NCI-H69 (cell line): ENCODE measurements around the gene ARID1B.
"Not testable (repeated sequence)": the region's sequence is repeated elsewhere in the genome, so short reads cannot be mapped to it uniquely, and the experiment has no call there.

Experiments used
- DNase-seq: peaks from one replicate; lab custom pipeline; 2025; lab: John Stamatoyannopoulos, UW

The ARID1B gene

GRCh38 chr6:156963712-156964700 is 186.8 kb downstream of the ARID1B start:
- DNase-seq = peak; percentile 48

- no peak for DNase-seq
Observed at GRCh38 chr6:156967852-156968251, 190.7 kb downstream of the ARID1B start.

- DNase-seq = no peak
Observed at GRCh38 chr6:156969233-156969632, 192.1 kb downstream of the ARID1B start.

DNA sequence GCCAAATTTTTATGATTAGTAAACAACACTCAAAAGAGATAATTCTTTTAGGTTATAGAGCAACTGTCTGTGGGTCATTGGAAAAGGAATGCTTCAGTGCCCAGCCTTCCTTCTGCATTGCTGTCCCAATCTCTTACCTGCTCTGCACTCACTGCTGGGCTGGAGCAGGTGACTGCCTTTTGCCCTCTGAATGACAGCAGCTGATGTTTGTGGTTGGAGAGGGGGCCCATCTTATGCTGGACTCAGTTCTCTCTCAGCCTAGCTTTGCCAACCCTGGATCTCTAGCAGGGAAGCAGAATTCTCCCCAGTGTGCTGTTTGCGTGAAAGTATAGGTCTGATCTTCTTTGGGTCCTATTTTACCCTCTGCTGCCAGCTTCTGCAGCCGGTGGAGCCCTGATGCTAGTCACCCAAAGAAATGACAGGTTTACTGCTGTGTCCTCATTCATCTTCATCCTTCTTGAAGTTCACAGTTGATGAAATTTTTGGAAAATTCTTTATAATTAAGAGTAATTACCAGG is 193.5 kb downstream of the ARID1B start:
- DNase-seq = no peak

DNA sequence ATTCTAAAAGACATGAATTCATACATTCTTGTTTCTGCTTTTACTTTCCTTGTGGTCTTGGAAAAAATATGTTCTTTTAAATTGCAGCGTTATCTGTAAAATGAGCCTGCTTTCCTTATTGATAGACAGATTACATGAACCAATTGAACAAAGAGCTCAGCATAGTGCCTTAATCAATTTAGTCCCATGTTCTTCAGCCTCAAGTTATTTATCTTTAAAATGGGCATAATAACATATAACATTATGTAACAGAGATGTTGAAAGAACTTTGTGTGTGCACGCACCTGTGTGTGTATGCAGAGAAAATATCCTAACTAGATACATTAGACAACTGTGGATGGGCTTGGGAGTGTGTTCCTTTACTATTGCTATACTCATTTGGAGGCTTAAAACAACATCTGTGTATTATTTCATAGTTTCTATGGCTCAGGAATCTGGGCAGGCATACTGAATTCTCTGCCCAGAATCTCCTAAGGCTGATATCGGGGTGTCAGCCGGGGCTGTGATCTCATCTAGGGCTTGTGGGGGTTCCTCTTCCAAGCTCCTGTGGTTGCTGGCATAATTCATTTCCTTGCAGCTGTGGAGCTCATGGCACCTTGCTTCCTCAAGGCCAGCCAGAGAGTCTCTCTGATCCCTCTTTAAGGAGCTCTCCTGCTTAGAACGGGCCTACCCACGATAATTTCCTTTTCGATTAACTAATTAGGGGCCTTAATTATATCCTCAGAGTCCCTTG is 194.1 kb downstream of the ARID1B start:
- DNase-seq = peak; percentile 34

DNA sequence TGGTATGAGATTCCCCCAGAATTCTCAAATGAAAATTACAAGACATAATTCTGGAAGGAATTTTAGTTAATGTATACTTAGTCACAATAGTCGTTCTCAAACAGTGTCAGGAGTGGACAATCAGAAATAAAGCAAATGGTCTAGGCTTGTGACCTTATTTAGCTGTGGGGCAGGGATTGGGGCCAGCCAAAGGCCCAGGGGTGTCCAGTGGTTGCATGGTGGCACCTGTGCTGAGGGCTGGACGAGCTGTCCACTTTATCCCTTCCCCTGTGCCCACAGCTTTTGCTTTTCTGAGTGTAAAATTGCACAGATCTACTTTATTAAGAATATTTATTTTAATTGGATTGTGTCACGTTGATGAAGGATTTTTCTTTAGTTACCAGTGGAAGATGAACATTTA is 195.0 kb downstream of the ARID1B start:
- no peak for DNase-seq

GRCh38 chr6:156974830-156975261 is 197.7 kb downstream of the ARID1B start:
- no peak for DNase-seq

GRCh38 chr6:156975414-156975813 is 198.2 kb downstream of the ARID1B start:
- DNase-seq = no peak

DNA sequence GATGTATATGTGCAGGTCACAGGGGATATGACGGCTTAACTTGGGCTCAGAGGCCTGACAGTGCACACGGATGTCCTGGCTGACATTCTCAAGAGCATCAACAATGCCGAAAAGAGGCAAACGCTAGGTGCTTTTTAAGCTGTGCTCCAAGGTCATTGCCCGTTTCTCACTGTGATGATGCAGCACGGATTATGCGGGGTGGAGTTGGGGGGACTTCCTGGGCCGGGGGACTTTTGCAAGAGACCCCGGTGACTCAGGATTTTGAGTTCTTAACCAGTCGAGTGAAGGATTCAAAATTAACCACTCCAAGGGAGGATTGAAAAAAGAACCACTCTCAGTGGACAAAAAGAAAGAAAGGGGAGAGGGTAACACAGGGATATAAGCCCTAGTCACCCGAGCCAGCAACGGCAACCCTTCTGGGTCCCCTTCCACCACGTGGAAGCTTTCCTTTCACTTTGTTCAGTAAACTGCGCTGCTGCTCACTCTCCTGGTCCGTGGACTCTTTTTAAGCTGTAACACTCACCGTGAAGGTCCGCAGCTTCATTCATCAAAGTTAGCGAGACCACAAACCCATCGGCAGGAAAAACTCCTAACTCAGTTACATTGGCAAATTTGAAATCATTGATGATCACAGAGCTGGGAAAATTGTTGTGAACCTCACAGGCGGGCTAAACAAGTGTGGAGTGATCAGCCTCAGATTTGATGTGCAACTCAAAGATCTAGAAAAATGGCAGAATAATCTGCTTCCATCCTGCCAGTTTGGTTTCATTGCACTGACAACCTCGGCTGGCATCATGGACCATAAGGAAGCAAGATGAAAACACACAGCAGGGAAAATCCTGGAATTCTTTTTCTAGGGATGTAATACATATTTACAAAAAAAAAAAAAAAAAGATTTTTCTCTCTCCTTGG is 199.3 kb downstream of the ARID1B start:
- peak; percentile 78 for DNase-seq

GRCh38 chr6:156977527-156978291 is 200.5 kb downstream of the ARID1B start:
- DNase-seq = peak; percentile 91

GRCh38 chr6:156978948-156979347 is 201.8 kb downstream of the ARID1B start:
- no peak for DNase-seq

DNA sequence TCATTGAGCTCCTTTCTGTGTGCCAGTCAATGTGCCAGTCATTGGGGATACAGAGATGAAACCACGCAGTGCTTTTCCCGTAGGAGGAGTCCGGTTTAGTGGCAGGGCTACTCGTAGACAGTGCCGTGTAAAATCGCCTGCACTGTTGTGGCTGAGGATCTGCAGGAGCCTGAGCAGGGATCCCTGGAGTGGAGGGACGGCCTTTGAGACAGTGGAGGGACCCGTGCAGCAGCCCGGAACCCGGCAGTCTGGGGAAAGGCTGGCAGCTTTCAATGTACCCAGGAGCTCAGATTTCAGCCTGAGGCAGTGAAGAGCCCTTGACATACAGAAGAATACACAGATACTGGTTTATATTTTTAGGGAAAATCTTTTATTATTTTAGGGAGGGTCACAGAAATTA is 203.3 kb downstream of the ARID1B start:
- peak; percentile 94 for DNase-seq

GRCh38 chr6:156980948-156981347 is 203.8 kb downstream of the ARID1B start:
- peak; percentile 93 for DNase-seq

DNA sequence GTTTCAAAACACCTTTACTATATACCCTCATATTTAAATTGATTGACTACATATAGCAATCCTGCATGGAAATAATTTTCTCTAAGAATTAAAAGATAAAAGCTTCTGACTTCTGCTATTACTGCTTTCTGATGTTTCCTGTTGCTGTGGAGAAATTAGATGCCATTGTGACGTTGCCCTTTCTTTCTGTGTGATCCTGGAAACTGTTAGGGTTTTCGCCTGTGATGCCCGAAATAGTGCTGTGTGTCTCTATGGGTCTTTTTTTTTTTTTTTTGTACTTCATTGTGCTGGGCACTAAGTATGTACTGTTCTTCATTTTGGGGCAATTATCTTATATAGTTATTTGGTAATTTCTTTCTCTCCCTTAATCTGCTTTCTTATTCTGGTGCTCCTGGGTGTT is 205.0 kb downstream of the ARID1B start:
- no peak for DNase-seq

DNA sequence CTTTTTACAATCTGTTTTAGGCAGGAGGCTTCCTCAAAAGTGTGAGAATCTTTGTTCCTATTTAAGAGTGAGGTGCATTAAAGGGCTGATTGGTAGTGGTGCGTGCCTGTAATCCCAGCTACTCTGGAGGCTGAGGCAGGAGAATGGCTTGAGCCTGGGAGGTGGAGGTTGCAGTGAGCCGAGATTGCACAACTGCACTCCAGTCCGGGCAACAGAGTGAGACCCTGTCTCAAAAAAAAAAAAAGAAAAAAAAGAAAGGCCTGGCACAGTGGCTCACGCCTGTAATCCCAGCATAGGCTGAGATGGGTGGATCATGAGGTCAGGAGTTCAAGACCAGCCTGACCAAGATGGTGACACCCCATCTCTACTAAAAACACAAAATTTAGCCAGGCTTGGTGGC is 205.7 kb downstream of the ARID1B start:
- not testable (repeated sequence) for DNase-seq

DNA sequence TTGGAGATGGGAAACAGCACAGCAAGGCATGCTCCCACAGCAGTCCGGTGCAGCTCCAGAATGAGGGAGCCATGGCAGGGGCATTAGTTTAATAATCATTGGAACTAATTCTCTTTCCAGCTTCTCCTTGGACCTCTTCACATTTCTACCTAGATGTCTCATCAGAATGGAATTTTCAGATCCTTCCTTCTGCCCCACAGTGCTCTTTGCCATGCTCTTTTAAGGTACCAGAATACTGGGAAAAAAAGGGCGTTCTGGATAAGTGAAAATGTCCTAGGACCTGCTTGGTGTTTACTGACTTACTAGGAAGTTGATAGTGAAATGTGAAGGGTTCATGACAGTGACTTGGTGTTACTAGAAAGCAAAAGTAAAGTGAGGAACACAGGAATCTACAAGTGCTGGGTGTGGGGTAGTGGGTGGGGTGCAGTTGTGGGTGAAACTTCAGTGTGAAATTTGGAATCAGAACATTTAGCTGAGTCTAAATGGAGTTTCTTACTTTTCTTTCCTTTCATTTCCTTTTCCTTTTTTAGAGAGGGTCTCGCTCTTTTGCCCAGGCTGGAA is 207.1 kb downstream of the ARID1B start:
- DNase-seq = no peak

GRCh38 chr6:156985309-156985708 is 208.1 kb downstream of the ARID1B start:
- DNase-seq = peak; percentile 26

GRCh38 chr6:156988276-156989158 is 211.3 kb downstream of the ARID1B start:
- peak; percentile 72 for DNase-seq

GRCh38 chr6:156989159-156989806 is 212.1 kb downstream of the ARID1B start:
- no peak for DNase-seq
